HUES64 (cell line): ENCODE results near the gene SNAI3.

Experiments used
- H3K27ac ChIP-seq: 2 replicates; pipeline ENCODE4 v1.7.0; 2013; ENCODE audit warnings: low read depth, low read length, inconsistent platforms
- H3K27me3 ChIP-seq: 2 replicates; pipeline ENCODE4 v1.6.1; 2013; ENCODE audit warnings: mild to moderate bottlenecking, low read length; ENCODE audit not compliant: insufficient read depth
- H3K36me3 ChIP-seq: 2 replicates; pipeline ENCODE4 v1.6.1; 2013; ENCODE audit warnings: mild to moderate bottlenecking, low read length; ENCODE audit not compliant: insufficient read depth
- H3K4me1 ChIP-seq: 2 replicates; pipeline ENCODE4 v1.6.1; 2013; ENCODE audit warnings: mild to moderate bottlenecking, low read length, moderate library complexity; ENCODE audit not compliant: insufficient read depth
- H3K4me3 ChIP-seq: 2 replicates; pipeline ENCODE4 v1.5.1; 2013; ENCODE audit warnings: mild to moderate bottlenecking, low read length, moderate library complexity
- H3K9ac ChIP-seq: 2 replicates; pipeline ENCODE4 v1.6.1; 2013; ENCODE audit warnings: mild to moderate bottlenecking, low read depth, low read length
- H3K9me3 ChIP-seq: 2 replicates; pipeline ENCODE4 v1.6.1; 2013; ENCODE audit warnings: low read depth, low read length; ENCODE audit not compliant: insufficient read depth
- WGBS: fragments of 150-250, 120-280 bp; methylation state at CpG from one replicate; pipeline ENCODE4 v1.1.7; 2013; ENCODE audit warnings: missing lambda C conversion rate; 5-methylcytosine and 5-hydroxymethylcytosine counted together

The SNAI3 gene

DNA sequence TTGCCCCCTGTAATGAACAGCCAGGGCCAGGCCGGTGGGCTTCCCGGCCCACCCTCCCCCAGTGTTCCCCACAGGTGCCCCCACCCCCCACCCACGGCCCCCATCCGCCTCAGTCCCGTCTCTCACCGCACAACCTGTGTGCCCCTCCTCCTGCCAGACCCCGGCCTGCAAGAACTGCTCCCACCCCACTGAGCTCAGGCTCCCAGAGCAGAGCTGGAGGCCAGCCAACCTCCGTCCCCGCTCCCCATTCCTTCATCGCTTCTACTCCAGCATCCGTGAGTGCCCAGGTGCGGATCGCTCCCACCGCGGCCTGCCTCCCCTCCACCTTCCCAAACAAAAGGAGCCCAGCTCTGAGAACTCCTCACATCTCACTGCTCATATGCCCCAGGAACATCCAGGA is 27.6 kb downstream of the SNAI3 start:
- Histone ChIP-seq H3K4me1 (no peaks in the 10 kb centered on the region), H3K9me3 (no peaks in the 10 kb centered on the region), H3K36me3 (peaks cover 33% of the 10 kb centered on the region), H3K27me3 (no peaks in the 10 kb centered on the region), H3K27ac (no peak overlapping the region), H3K4me3 (no peak overlapping the region), H3K9ac (no peak overlapping the region)
- WGBS = 97% methylated on average over 14 of the region's 15 CpGs

DNA sequence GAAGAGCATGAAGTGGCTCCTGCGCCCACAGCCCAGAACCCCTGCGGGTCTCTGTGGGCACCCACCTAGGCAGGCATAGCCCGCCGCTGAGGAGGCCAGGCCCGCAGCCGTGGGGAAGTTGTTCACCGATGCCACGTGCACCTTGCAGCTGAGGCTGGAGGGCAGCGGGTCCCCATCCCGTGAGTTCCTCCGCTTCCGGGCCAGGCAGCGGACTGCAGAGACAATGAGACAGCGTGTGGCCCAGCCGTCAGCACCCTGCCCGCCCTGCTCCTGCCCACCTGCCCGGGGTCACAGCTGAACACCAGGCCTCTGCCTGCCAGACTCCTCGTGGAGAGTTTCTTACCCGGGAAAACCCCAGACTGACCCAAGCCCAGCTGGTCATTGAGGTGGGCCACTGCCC is 28.9 kb downstream of the SNAI3 start:
- H3K9me3 ChIP-seq = no peaks in the 10 kb centered on the region
- no peak overlapping the region for H3K9ac ChIP-seq
- H3K27ac ChIP-seq = no peak overlapping the region
- no peaks in the 10 kb centered on the region for H3K27me3 ChIP-seq
- no peak overlapping the region for H3K4me3 ChIP-seq
- H3K4me1 ChIP-seq = no peaks in the 10 kb centered on the region
- WGBS = 93% methylated on average over 19 of the region's 19 CpGs
- peaks cover 46% of the 10 kb centered on the region for H3K36me3 ChIP-seq

DNA sequence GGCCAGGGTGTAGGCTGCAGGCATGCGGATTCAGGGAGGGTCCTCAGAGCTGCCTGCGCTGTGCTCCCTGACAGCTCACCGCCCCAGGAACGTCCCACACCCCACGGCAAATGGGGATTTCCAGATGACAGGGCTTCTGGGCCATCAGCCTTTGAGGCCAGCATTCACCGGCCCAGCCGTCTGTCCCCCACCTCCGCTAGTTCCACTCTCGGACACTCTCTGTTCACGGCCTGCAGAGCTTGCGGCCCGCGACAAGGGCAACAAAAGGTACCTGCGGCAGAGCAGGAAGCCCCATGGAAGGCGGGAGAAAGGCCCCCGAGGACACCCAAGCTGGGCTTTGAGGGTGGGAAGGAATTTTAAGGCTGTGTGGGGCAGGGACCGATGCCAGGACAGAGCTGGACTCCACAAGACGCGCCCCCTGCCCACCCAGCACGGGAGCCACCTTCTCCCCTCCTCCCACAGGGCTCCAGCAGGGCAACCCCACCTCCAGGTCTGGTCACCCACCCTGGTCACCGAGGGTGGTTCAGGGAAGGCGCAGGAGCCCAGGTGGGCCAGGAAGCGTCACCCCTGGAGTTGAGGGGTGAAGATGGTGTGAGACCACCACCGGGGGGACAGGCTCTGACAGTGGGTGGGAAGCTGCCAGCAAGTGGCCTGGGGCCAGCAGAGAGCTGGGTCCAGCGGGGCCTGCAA is 29.9 kb downstream of the SNAI3 start:
- H3K27ac ChIP-seq = no peak overlapping the region
- H3K4me1 ChIP-seq = 0 out of 2 replicates have a peak, but pooled peaks cover 2% of the 10 kb centered on the region
- no peak overlapping the region for H3K9ac ChIP-seq
- no peak overlapping the region for H3K4me3 ChIP-seq
- no peaks in the 10 kb centered on the region for H3K9me3 ChIP-seq
- WGBS = 89% methylated on average over 25 of the region's 25 CpGs
- no peaks in the 10 kb centered on the region for H3K27me3 ChIP-seq
- H3K36me3 ChIP-seq = peaks cover 48% of the 10 kb centered on the region

GRCh38 chr16:88655733-88656281 is 30.5 kb downstream of the SNAI3 start:
- Histone ChIP-seq H3K36me3 (peaks cover 48% of the 10 kb centered on the region), H3K27me3 (no peaks in the 10 kb centered on the region), H3K27ac (no peak overlapping the region), H3K4me3 (no peak overlapping the region), H3K9ac (no peak overlapping the region), H3K4me1 (0 out of 2 replicates have a peak, but pooled peaks cover 6% of the 10 kb centered on the region), H3K9me3 (no peaks in the 10 kb centered on the region)
- 93% methylated on average over 29 of the region's 29 CpGs for WGBS

- 95% methylated on average over 50 of the region's 50 CpGs for WGBS
- Histone ChIP-seq H3K36me3 (peaks cover 48% of the 10 kb centered on the region), H3K4me1 (0 out of 2 replicates have a peak, but pooled peaks cover 6% of the 10 kb centered on the region)
Measured at GRCh38 chr16:88655053-88655732, 31.1 kb downstream of the SNAI3 start.

DNA sequence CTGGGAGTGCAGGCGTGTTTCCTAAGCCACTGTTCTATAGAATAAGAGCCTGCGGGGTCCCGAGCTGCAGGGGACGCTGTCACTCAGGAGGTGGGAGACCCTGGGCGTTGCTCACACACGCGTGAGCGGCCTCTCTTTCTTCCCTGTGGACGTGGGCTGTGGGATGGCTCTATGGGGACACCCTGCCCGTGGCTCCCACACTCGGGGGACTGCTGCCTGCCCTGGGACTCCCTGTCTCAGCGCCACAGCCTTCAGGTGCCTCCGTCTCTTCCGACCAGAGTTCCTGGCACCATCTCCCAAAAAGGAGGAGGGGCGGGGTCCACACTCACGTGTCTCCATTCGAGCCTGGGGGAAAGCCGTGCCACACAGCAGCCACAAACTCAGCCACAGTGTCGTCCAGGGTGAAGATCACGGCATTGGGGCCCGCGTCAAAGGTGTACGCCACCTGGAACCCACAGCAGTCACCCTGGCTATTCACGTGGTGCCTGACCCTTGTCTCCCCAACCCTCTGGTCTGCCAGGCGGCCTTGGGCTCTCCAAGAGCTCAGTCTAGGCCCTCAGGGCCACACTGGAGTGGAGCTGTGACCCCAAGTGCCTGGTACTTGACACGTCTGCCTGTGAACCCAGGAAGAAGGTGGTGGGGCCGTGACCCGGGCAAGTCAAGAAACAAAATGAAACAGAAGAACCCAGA is 31.8 kb downstream of the SNAI3 start:
- no peak overlapping the region for H3K4me3 ChIP-seq
- H3K4me1 ChIP-seq = peaks cover 12% of the 10 kb centered on the region; the same call in 1 of the 2 replicates
- WGBS = 92% methylated on average over 28 of the region's 28 CpGs
- H3K36me3 ChIP-seq = peaks cover 48% of the 10 kb centered on the region
- H3K27me3 ChIP-seq = no peaks in the 10 kb centered on the region
- H3K9me3 ChIP-seq = no peaks in the 10 kb centered on the region
- no peak overlapping the region for H3K9ac ChIP-seq
- no peak overlapping the region for H3K27ac ChIP-seq

More at GRCh38 chr16:88655053-88655732, 31.1 kb downstream of the SNAI3 start:
- Histone ChIP-seq H3K9me3 (no peaks in the 10 kb centered on the region), H3K27me3 (no peaks in the 10 kb centered on the region), H3K27ac (no peak overlapping the region), H3K4me3 (no peak overlapping the region), H3K9ac (no peak overlapping the region)

- no peak overlapping the region for H3K9ac ChIP-seq
- H3K9me3 ChIP-seq = no peaks in the 10 kb centered on the region
- peaks cover 48% of the 10 kb centered on the region for H3K36me3 ChIP-seq
- peaks cover 12% of the 10 kb centered on the region; the same call in 1 of the 2 replicates for H3K4me1 ChIP-seq
- no peaks in the 10 kb centered on the region for H3K27me3 ChIP-seq
- 90% methylated on average over 32 of the region's 32 CpGs for WGBS
- H3K4me3 ChIP-seq = no peak overlapping the region
- H3K27ac ChIP-seq = no peak overlapping the region
Measured at GRCh38 chr16:88653596-88654362, 32.5 kb downstream of the SNAI3 start.

GRCh38 chr16:88653101-88653500 is 33.2 kb downstream of the SNAI3 start:
- whole genome bisulfite sequencing = 96% methylated on average over 13 of the region's 13 CpGs
- H3K9ac ChIP-seq = no peak overlapping the region
- H3K27ac ChIP-seq = no peak overlapping the region
- peaks cover 12% of the 10 kb centered on the region; the same call in 1 of the 2 replicates for H3K4me1 ChIP-seq
- no peaks in the 10 kb centered on the region for H3K27me3 ChIP-seq
- H3K4me3 ChIP-seq = no peak overlapping the region
- H3K9me3 ChIP-seq = no peaks in the 10 kb centered on the region
- H3K36me3 ChIP-seq = peaks cover 44% of the 10 kb centered on the region

DNA sequence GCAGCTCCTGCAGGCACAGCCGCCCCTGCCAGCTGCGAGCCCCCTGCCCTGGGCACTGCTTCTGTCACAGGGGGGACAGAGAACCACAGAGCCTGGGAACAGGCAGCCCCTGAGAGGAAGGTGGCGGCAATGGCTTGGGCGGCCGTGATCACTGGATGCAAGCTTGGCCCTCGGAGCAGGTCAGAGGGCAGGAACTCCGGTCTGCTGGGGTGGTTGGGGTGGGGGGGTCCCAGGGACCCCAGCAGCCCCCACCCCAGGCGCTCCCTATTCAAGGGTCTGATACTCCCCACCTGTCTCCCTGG is 33.6 kb downstream of the SNAI3 start:
- Histone ChIP-seq H3K27ac (no peak overlapping the region), H3K9ac (no peak overlapping the region), H3K9me3 (no peaks in the 10 kb centered on the region), H3K36me3 (peaks cover 41% of the 10 kb centered on the region), H3K4me3 (no peak overlapping the region), H3K4me1 (peaks cover 12% of the 10 kb centered on the region; the same call in 1 of the 2 replicates), H3K27me3 (no peaks in the 10 kb centered on the region)
- 95% methylated on average over 7 of the region's 8 CpGs for WGBS

DNA sequence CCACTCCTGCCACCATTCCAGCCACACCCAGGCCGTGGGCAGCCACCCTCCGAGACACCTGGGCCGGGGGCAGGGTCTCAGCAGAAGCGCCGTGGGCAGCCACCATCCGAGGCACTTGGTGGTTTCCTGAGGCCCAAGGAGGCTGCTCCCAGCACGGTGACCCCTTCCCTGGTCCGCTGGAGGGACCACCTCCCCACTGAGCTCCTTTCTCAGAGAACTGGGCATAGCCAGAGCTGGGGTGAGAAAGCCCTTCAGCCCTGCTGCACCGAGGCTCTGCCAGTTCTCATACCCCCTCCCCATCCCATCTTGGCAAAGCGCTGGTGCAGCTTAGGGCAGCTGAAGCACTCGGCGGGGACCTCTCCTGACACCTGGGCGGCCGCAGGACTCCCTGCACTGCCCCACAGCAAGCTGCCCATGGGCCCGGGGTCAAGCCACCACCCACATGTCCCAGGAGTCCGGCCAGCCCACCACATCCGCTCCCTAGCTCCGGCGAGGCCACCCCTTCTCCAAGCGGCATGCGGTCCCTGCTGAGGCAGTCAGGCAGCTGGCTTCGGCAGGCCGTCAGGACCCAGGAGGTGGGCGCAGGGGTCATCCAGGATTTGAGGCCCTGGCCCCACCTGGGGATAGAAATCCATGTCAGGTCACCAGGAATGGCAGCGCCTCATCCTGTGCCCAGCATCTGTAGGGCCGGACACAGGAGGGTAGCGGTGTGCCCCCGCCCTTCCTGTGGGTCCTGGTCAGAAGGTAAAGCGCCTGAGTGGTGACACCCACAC is 34.1 kb downstream of the SNAI3 start:
- Histone ChIP-seq H3K4me1 (peaks cover 12% of the 10 kb centered on the region; the same call in 1 of the 2 replicates), H3K27ac (no peak overlapping the region; the same call in 1 of the 2 replicates), H3K36me3 (peaks cover 40% of the 10 kb centered on the region)

More for the DNA sequence above, 34.1 kb downstream of the SNAI3 start:
- H3K27me3 ChIP-seq = no peaks in the 10 kb centered on the region
- no peak overlapping the region for H3K4me3 ChIP-seq
- WGBS = 92% methylated on average over 29 of the region's 29 CpGs
- no peaks in the 10 kb centered on the region for H3K9me3 ChIP-seq
- no peak overlapping the region for H3K9ac ChIP-seq
